KBM-7 (cell line): ENCODE data around the gene KMT2B.
"Not testable (repeated sequence)": the region's sequence is repeated elsewhere in the genome, so short reads cannot be mapped to it uniquely, and the experiment has no call there.

Experiments
- DNase-seq: peaks from one replicate; pipeline ENCODE4 v3.0.0-alpha.2; 2015
- in situ Hi-C: fragments of 300-500 bp; cut with MboI; formaldehyde crosslinking; loops from 2 replicates; pipeline ENCODE4 v1.14.3; 2020; ENCODE audit warnings: low sequenced_read_pairs, low pct_unique_long_range_greater_than_20kb, mixed read lengths

KMT2B gene

GRCh38 chr19:35753634-35754369, 36.0 kb downstream of the KMT2B start:
- in situ Hi-C loops = no loop called here

GRCh38 chr19:35754370-35755130, 36.7 kb downstream of the KMT2B start:
- in situ Hi-C loops = no loop called here
- no peak for DNase-seq

More at GRCh38 chr19:35753634-35754369, 36.0 kb downstream of the KMT2B start:
- DNase-seq = no peak

GRCh38 chr19:35755131-35755549, 37.3 kb downstream of the KMT2B start:
- in situ Hi-C loops = no loop called here
- no peak for DNase-seq

- in situ Hi-C loops = no loop called here
- DNase-seq = no peak
Observed at GRCh38 chr19:35755550-35756376, 38.0 kb downstream of the KMT2B start.

- in situ Hi-C loops = no loop called here
- DNase-seq = no peak
Observed at GRCh38 chr19:35756377-35757230, 38.8 kb downstream of the KMT2B start, which contains the start of gene HSPB6. TSS of gene HSPB6 (minus strand) at chr19:35757029. CDS start at chr19:35757008, 21 bp downstream.

- in situ Hi-C loops = no loop called here
- DNase-seq = no peak
Observed at GRCh38 chr19:35757231-35757748, 39.5 kb downstream of the KMT2B start.

GRCh38 chr19:35757749-35758608, 40.2 kb downstream of the KMT2B start, which contains the start of gene PROSER3:
TSS of gene PROSER3 (plus strand) at chr19:35758176. CDS start at chr19:35758216, 40 bp downstream.
- in situ Hi-C loops = no loop called here
- DNase-seq = peak; percentile 100

GRCh38 chr19:35759697-35760096, 41.9 kb downstream of the KMT2B start:
- in situ Hi-C loops = no loop called here
- DNase-seq = no peak

- in situ Hi-C loops = no loop called here
- no peak for DNase-seq
Observed at GRCh38 chr19:35760711-35761349, 43.0 kb downstream of the KMT2B start.

- DNase-seq = no peak
Observed at GRCh38 chr19:35764432-35765315, 46.9 kb downstream of the KMT2B start.

GRCh38 chr19:35766571-35767104, 48.8 kb downstream of the KMT2B start:
- no peak for DNase-seq
- in situ Hi-C loops = no loop called here

More at GRCh38 chr19:35764432-35765315, 46.9 kb downstream of the KMT2B start:
- in situ Hi-C loops = no loop called here

- in situ Hi-C loops = no loop called here
- DNase-seq = no peak
Observed at GRCh38 chr19:35767288-35768081, 49.7 kb downstream of the KMT2B start.

GRCh38 chr19:35768082-35768421, 50.2 kb downstream of the KMT2B start:
- DNase-seq = no peak
- in situ Hi-C loops = no loop called here

GRCh38 chr19:35772362-35772761, 54.6 kb downstream of the KMT2B start:
- DNase-seq, in situ Hi-C loops: not testable (repeated sequence)
